Suprapubic skin (tissue), 4 donors: ENCODE results near the gene SMAD5. TPM values are rescaled to one million over a fixed set of nuclear protein-coding genes. Genes with fewer than 3 reads are reported as not detected.

ENCODE experiments used
- DNase-seq, 2 donors: peaks; one replicate each; pipeline ENCODE4 v3.0.0-alpha.2; 2019; ENCODE audit warnings: low spot score in 2 of 2
- H3K27ac ChIP-seq: fragments of 200-600 bp; sonication (generic); one replicate; pipeline ENCODE4 v1.5.1; 2019
- H3K27me3 ChIP-seq: fragments of 200-600 bp; sonication (generic); one replicate; pipeline ENCODE4 v1.5.1; 2019
- H3K36me3 ChIP-seq: fragments of 200-600 bp; sonication (generic); one replicate; pipeline ENCODE4 v1.5.1; 2019
- H3K4me1 ChIP-seq: fragments of 200-600 bp; sonication (generic); one replicate; pipeline ENCODE4 v1.5.1; 2019
- H3K4me3 ChIP-seq: fragments of 200-600 bp; sonication (generic); one replicate; pipeline ENCODE4 v1.5.1; 2019; ENCODE audit warnings: mild to moderate bottlenecking
- H3K9me3 ChIP-seq: fragments of 200-600 bp; sonication (generic); one replicate; pipeline ENCODE4 v1.5.1; 2019
- CTCF ChIP-seq, 2 donors: fragments of 200-600 bp in 1 of 2; fragments of 450-650 bp in 1 of 2; sonication (generic) in 1 of 2; IDR thresholded peaks; one replicate each; pipeline ENCODE4 v1.5.1; 2016 to 2019; ENCODE audit warnings: antibody characterized with exemption in 2 of 2, mild to moderate bottlenecking in 1 of 2, moderate library complexity in 1 of 2
- EP300 ChIP-seq: sonication (generic); formaldehyde crosslinking; IDR thresholded peaks from one replicate; pipeline ENCODE4 v1.6.1; 2017; ENCODE audit warnings: antibody characterized with exemption
- POLR2A ChIP-seq, 2 donors: fragments of 450-650 bp; IDR thresholded peaks; one replicate each; pipeline ENCODE4 v1.6.1; 2017; ENCODE audit warnings: antibody characterized with exemption in 2 of 2, mild to moderate bottlenecking in 2 of 2, moderate library complexity in 2 of 2
- POLR2AphosphoS5 ChIP-seq, 3 donors: sonication (generic); formaldehyde crosslinking; IDR thresholded peaks; one replicate each; pipeline ENCODE4 v1.6.1; 2017; ENCODE audit warnings: antibody characterized with exemption in 3 of 3
- WGBS: methylation state at CpG from one replicate; pipeline ENCODE4 v1.1.5; 2018; 5-methylcytosine and 5-hydroxymethylcytosine counted together
- total RNA-seq, 4 donors: library from RNA; depleted of rRNA; stranded (reverse); fragments of >200 nt; gene quantifications; one replicate each; pipeline ENCODE4 v1.1.0, GENCODE V29; 2016

Gene SMAD5
- total RNA-seq, 4 donors from 2014 or later = 63.3 to 119 (median 74.9) TPM

GRCh38 chr5:136099870-136100269 lies 32.8 kb upstream of the SMAD5 start:
- WGBS = 84% methylated on average over 3 of the region's 3 CpGs
- H3K9me3 ChIP-seq = no peaks in the 10 kb centered on the region
- H3K4me3 ChIP-seq = no peak overlapping the region
- TF ChIP-seq POLR2A (IDR thresholded peaks at IDR 0.05) = no peak
- no peak for TF ChIP-seq POLR2AphosphoS5 (IDR thresholded peaks at IDR 0.05)
- no peak for TF ChIP-seq CTCF (IDR thresholded peaks at IDR 0.05)
- TF ChIP-seq EP300 = no peak
- H3K36me3 ChIP-seq = no peaks in the 10 kb centered on the region
- no peak for DNase-seq
- H3K27ac ChIP-seq = no peak overlapping the region
- H3K4me1 ChIP-seq = peaks cover 6% of the 10 kb centered on the region
- no peaks in the 10 kb centered on the region for H3K27me3 ChIP-seq

GRCh38 chr5:136101884-136102283 lies 30.8 kb upstream of the SMAD5 start:
- Histone ChIP-seq H3K9me3 (no peaks in the 10 kb centered on the region), H3K27ac (no peak overlapping the region), H3K4me1 (peaks cover 6% of the 10 kb centered on the region), H3K27me3 (no peaks in the 10 kb centered on the region), H3K4me3 (no peak overlapping the region), H3K36me3 (no peaks in the 10 kb centered on the region)
- DNase-seq = no peak
- no peak for TF ChIP-seq POLR2A (IDR thresholded peaks at IDR 0.05)
- no peak for TF ChIP-seq CTCF (IDR thresholded peaks at IDR 0.05)
- TF ChIP-seq EP300 = no peak
- no peak for TF ChIP-seq POLR2AphosphoS5 (IDR thresholded peaks at IDR 0.05)
- whole genome bisulfite sequencing = 92% methylated on average over 1 of the region's 1 CpG

- Histone ChIP-seq H3K4me3 (no peak overlapping the region), H3K4me1 (peaks cover 10% of the 10 kb centered on the region), H3K27me3 (no peaks in the 10 kb centered on the region), H3K9me3 (no peaks in the 10 kb centered on the region), H3K36me3 (no peaks in the 10 kb centered on the region), H3K27ac (no peak overlapping the region)
- no peak for DNase-seq
- WGBS = 100% methylated on average over 1 of the region's 1 CpG
- TF ChIP-seq CTCF (IDR thresholded peaks at IDR 0.05) (no peak), EP300 (no peak), POLR2A (IDR thresholded peaks at IDR 0.05) (no peak), POLR2AphosphoS5 (IDR thresholded peaks at IDR 0.05) (no peak)
These were observed 29.5 kb upstream of the SMAD5 start for GRCh38 chr5:136103118-136103517.

- no peaks in the 10 kb centered on the region for H3K36me3 ChIP-seq
- no peak for DNase-seq
- 58% methylated on average over 8 of the region's 8 CpGs for WGBS
- H3K27ac ChIP-seq = no peak overlapping the region
- H3K27me3 ChIP-seq = no peaks in the 10 kb centered on the region
- no peaks in the 10 kb centered on the region for H3K9me3 ChIP-seq
- H3K4me1 ChIP-seq = peaks cover 10% of the 10 kb centered on the region
- H3K4me3 ChIP-seq = no peak overlapping the region
- TF ChIP-seq CTCF (IDR thresholded peaks at IDR 0.05) (no peak), EP300 (no peak), POLR2AphosphoS5 (IDR thresholded peaks at IDR 0.05) (no peak), POLR2A (IDR thresholded peaks at IDR 0.05) (no peak)
These were observed 28.2 kb upstream of the SMAD5 start for GRCh38 chr5:136104306-136104965.

GRCh38 chr5:136106351-136107031 lies 26.2 kb upstream of the SMAD5 start:
- WGBS = 82% methylated on average over 6 of the region's 6 CpGs
- no peaks in the 10 kb centered on the region for H3K27me3 ChIP-seq

More at GRCh38 chr5:136106351-136107031, 26.2 kb upstream of the SMAD5 start:
- Histone ChIP-seq H3K27ac (no peak overlapping the region), H3K4me1 (peaks cover 10% of the 10 kb centered on the region), H3K4me3 (no peak overlapping the region), H3K36me3 (no peaks in the 10 kb centered on the region), H3K9me3 (no peaks in the 10 kb centered on the region)
- no peak for DNase-seq
- TF ChIP-seq POLR2A (IDR thresholded peaks at IDR 0.05) (no peak), POLR2AphosphoS5 (IDR thresholded peaks at IDR 0.05) (no peak), CTCF (IDR thresholded peaks at IDR 0.05) (no peak), EP300 (no peak)
